H9 (cell line): ENCODE results near the gene KRT25. TPM values are rescaled to one million over a fixed set of nuclear protein-coding genes. Genes with fewer than 3 reads are reported as not detected.

Experiments used
- DNase-seq: peaks from one replicate; pipeline ENCODE4 v3.0.0-alpha.2; 2017
- H2AFZ ChIP-seq: one replicate; pipeline ENCODE4 v1.6.1; 2013; ENCODE audit warnings: mild to moderate bottlenecking, low read length, control low read depth, moderate library complexity
- H2AK5ac ChIP-seq: 2 replicates; pipeline ENCODE4 v1.6.1; 2013; ENCODE audit warnings: low read length, control low read depth, mixed read lengths; ENCODE audit not compliant: insufficient read length
- H2BK120ac ChIP-seq: one replicate; pipeline ENCODE4 v1.6.1; 2013; ENCODE audit warnings: low read depth, mild to moderate bottlenecking, low read length, control low read depth, inconsistent platforms; ENCODE audit not compliant: poor library complexity, severe bottlenecking
- H2BK12ac ChIP-seq: 2 replicates; pipeline ENCODE4 v1.6.1; 2013; ENCODE audit warnings: low read length, control low read depth, mixed read lengths, low read depth; ENCODE audit not compliant: insufficient read length
- H2BK15ac ChIP-seq: 2 replicates; pipeline ENCODE4 v1.6.1; 2013; ENCODE audit warnings: low read depth, low read length, control low read depth
- H2BK20ac ChIP-seq: one replicate; pipeline ENCODE4 v1.6.1; 2013; ENCODE audit warnings: low read depth, mild to moderate bottlenecking, low read length, control low read depth, inconsistent platforms; ENCODE audit not compliant: poor library complexity, severe bottlenecking
- H2BK5ac ChIP-seq: 2 replicates; pipeline ENCODE4 v1.6.1; 2013; ENCODE audit warnings: low read length, control low read depth, mixed read lengths; ENCODE audit not compliant: insufficient read length
- H3K14ac ChIP-seq: 2 replicates; pipeline ENCODE4 v1.6.1; 2013; ENCODE audit warnings: low read length, control low read depth; ENCODE audit not compliant: insufficient read depth
- H3K18ac ChIP-seq: 2 replicates; pipeline ENCODE4 v1.6.1; 2013; ENCODE audit warnings: low read depth, mild to moderate bottlenecking, mixed read lengths, low read length, control low read depth; ENCODE audit not compliant: insufficient read length
- H3K23ac ChIP-seq: 2 replicates; pipeline ENCODE4 v1.6.1; 2013; ENCODE audit warnings: low read length, control low read depth, mixed read lengths, low read depth; ENCODE audit not compliant: insufficient read length
- H3K23me2 ChIP-seq: 2 replicates; pipeline ENCODE4 v1.6.1; 2013; ENCODE audit warnings: low read depth, mild to moderate bottlenecking, mixed read lengths, low read length, control low read depth; ENCODE audit not compliant: insufficient read length, poor library complexity, severe bottlenecking
- H3K27ac ChIP-seq: 2 replicates; pipeline ENCODE4 v1.5.1; 2013; ENCODE audit warnings: low read length, control low read depth, mixed read lengths, low read depth; ENCODE audit not compliant: insufficient read length
- H3K27me3 ChIP-seq: 2 replicates; pipeline ENCODE4 v1.6.1; 2013; ENCODE audit warnings: low read length, control low read depth, inconsistent platforms; ENCODE audit not compliant: insufficient read depth
- H3K4ac ChIP-seq: 2 replicates; pipeline ENCODE4 v1.6.1; 2013; ENCODE audit warnings: low read depth, mild to moderate bottlenecking, control low read depth, inconsistent platforms, low read length, moderate library complexity
- H3K4me1 ChIP-seq: 2 replicates; pipeline ENCODE4 v1.6.1; 2013; ENCODE audit warnings: low read length, control low read depth, inconsistent platforms; ENCODE audit not compliant: insufficient read depth
- H3K4me2 ChIP-seq: 2 replicates; pipeline ENCODE4 v1.6.1; 2013; ENCODE audit warnings: low read length, control low read depth, mixed read lengths; ENCODE audit not compliant: insufficient read length, insufficient read depth
- H3K56ac ChIP-seq: 2 replicates; pipeline ENCODE4 v1.6.1; 2013; ENCODE audit warnings: low read depth, mild to moderate bottlenecking, mixed read lengths, low read length, control low read depth; ENCODE audit not compliant: insufficient read length
- H3K79me1 ChIP-seq: 2 replicates; pipeline ENCODE4 v1.6.1; 2013; ENCODE audit warnings: low read depth, mild to moderate bottlenecking, moderate library complexity, low read length, control low read depth, inconsistent platforms; ENCODE audit not compliant: insufficient read depth, poor library complexity, severe bottlenecking
- H3K79me2 ChIP-seq: 2 replicates; pipeline ENCODE4 v1.6.1; 2013; ENCODE audit warnings: low read length, control low read depth, inconsistent platforms; ENCODE audit not compliant: insufficient read depth
- H3K9ac ChIP-seq: 2 replicates; pipeline ENCODE4 v1.6.1; 2013; ENCODE audit warnings: low read length, control low read depth, mixed read lengths; ENCODE audit not compliant: insufficient read length; ENCODE audit errors: extremely low read depth
- H3K9me3 ChIP-seq: one replicate; pipeline ENCODE4 v1.6.1; 2013; ENCODE audit warnings: low read depth, low read length, inconsistent platforms; ENCODE audit not compliant: control insufficient read depth
- H3T11ph ChIP-seq: one replicate; pipeline ENCODE4 v1.6.1; 2013; ENCODE audit warnings: mild to moderate bottlenecking, low read length, control low read depth, inconsistent platforms
- H4K20me1 ChIP-seq: one replicate; pipeline ENCODE4 v1.6.1; 2013; ENCODE audit not compliant: control insufficient read depth, insufficient read length, insufficient read depth
- H4K5ac ChIP-seq: 2 replicates; pipeline ENCODE4 v1.6.1; 2013; ENCODE audit warnings: low read depth, mild to moderate bottlenecking, mixed read lengths, low read length, control low read depth; ENCODE audit not compliant: insufficient read length
- H4K8ac ChIP-seq: replicated peaks from 2 replicates; pipeline ENCODE4 v1.6.1; 2013; ENCODE audit warnings: low read length, control low read depth, mixed read lengths, low read depth; ENCODE audit not compliant: insufficient read length
- H4K91ac ChIP-seq: 2 replicates; pipeline ENCODE4 v1.6.1; 2013; ENCODE audit warnings: low read depth, mild to moderate bottlenecking, moderate library complexity, mixed read lengths, low read length, control low read depth; ENCODE audit not compliant: insufficient read length
- H3K27ac Mint-ChIP-seq, 3 experiments: 2 replicates in 2 of 3; 3 replicates in 1 of 3; pipeline ENCODE4 v1.8.0; 2020 to 2021; ENCODE audit warnings: mixed read lengths in 3 of 3, mild to moderate bottlenecking in 1 of 3, moderate library complexity in 1 of 3
- H3K27me3 Mint-ChIP-seq: 2 replicates; pipeline ENCODE4 v1.8.0; 2021; ENCODE audit warnings: low read depth, mild to moderate bottlenecking, moderate library complexity, mixed read lengths
- H3K36me3 Mint-ChIP-seq, 3 experiments: 2 replicates in 2 of 3; 3 replicates in 1 of 3; pipeline ENCODE4 v1.8.0; 2020 to 2021; ENCODE audit warnings: low read depth in 3 of 3, mixed read lengths in 3 of 3; ENCODE audit not compliant: insufficient read depth in 1 of 3
- H3K4me1 Mint-ChIP-seq, 2 experiments: 2 replicates each; pipeline ENCODE4 v1.8.0; 2020; ENCODE audit warnings: mixed read lengths in 2 of 2
- H3K4me3 Mint-ChIP-seq, 2 experiments: 2 replicates in 1 of 2; 3 replicates in 1 of 2; pipeline ENCODE4 v1.8.0; 2020 to 2021; ENCODE audit warnings: mild to moderate bottlenecking in 2 of 2, mixed read lengths in 2 of 2, moderate library complexity in 1 of 2
- H3K9me3 Mint-ChIP-seq, 2 experiments: 2 replicates in 1 of 2; 3 replicates in 1 of 2; pipeline ENCODE4 v1.8.0; 2020; ENCODE audit warnings: mild to moderate bottlenecking in 2 of 2, mixed read lengths in 2 of 2, moderate library complexity in 1 of 2
- CTCF ChIP-seq: fragments of 200-600 bp; sonication (generic); conservative IDR thresholded peaks from 3 replicates; pipeline ENCODE4 v1.8.0; 2021; ENCODE audit warnings: antibody characterized with exemption, mild to moderate bottlenecking
- WGBS: extraction: QIAGEN DNeasy Blood & Tissue Kit; methylation state at CpG from one replicate; pipeline ENCODE4 v1.1.7; 2013; ENCODE audit warnings: missing lambda C conversion rate, low lambda C conversion rate, mixed read lengths; ENCODE audit not compliant: insufficient read length; ENCODE audit errors: extremely low coverage; 5-methylcytosine and 5-hydroxymethylcytosine counted together
- total RNA-seq: library from RNA; stranded (reverse); gene quantifications from 2 replicates; pipeline ENCODE4 v1.2.1, GENCODE V29; 2021

Gene KRT25
- total RNA-seq, 1 experiment from 2014 or later: not detected

GRCh38 chr17:40720899-40721298 lies 34.2 kb downstream of the KRT25 start:
- no CpG with 5 or more reads among the region's 2 CpGs for WGBS
- no peak for TF ChIP-seq CTCF

More at GRCh38 chr17:40720899-40721298, 34.2 kb downstream of the KRT25 start:
- no peaks in the 10 kb centered on the region for H3K79me1 ChIP-seq
- H3K14ac ChIP-seq: no peak overlapping the region
- no peak overlapping the region for H3K4ac ChIP-seq
- H3K4me1 ChIP-seq: no peaks in the 10 kb centered on the region
- no peak overlapping the region for H2BK120ac ChIP-seq
- no peak overlapping the region for H4K8ac ChIP-seq
- Mint-ChIP-seq H3K27ac (no peak overlapping the region), H3K27me3 (peaks cover 15% of the 10 kb centered on the region), H3K4me3 (no peak overlapping the region), H3K4me1 (peaks cover 0 to 2% of the 10 kb centered on the region in 2 experiments; a peak in 2 of 4 replicates), H3K9me3 (peaks cover 0 to 2% of the 10 kb centered on the region in 2 experiments; a peak in 1 of 5 replicates), H3K36me3 (no peaks in the 10 kb centered on the region)
- no peaks in the 10 kb centered on the region for H3K27me3 ChIP-seq
- H2BK12ac ChIP-seq: no peak overlapping the region
- H3K23ac ChIP-seq: no peak overlapping the region
- no peak overlapping the region for H4K5ac ChIP-seq
- no peak overlapping the region for H4K91ac ChIP-seq
- H3K18ac ChIP-seq: no peak overlapping the region
- no peak overlapping the region for H3K9ac ChIP-seq
- no peak overlapping the region for H3K27ac ChIP-seq
- H4K20me1 ChIP-seq: no peaks in the 10 kb centered on the region
- no peak overlapping the region for H2AFZ ChIP-seq
- no peak overlapping the region for H3T11ph ChIP-seq
- H3K4me2 ChIP-seq: no peak overlapping the region
- no peak overlapping the region for H2BK20ac ChIP-seq
- H2BK5ac ChIP-seq: no peak overlapping the region
- H3K9me3 ChIP-seq: no peaks in the 10 kb centered on the region
- no peak overlapping the region for H2AK5ac ChIP-seq
- H3K79me2 ChIP-seq: no peaks in the 10 kb centered on the region
- H3K56ac ChIP-seq: no peak overlapping the region
- DNase-seq: no peak
- H2BK15ac ChIP-seq: no peak overlapping the region
- no peaks in the 10 kb centered on the region for H3K23me2 ChIP-seq
